Memory B cell (primary cell): Measurements from ENCODE around the gene SNX18.
"Not testable (repeated sequence)": the region's sequence is repeated elsewhere in the genome, so short reads cannot be mapped to it uniquely, and the experiment has no call there.

Experiments used
- ATAC-seq: fragments of 150-1000 bp; cut with Tn5 transposase; 2 replicates; pipeline ENCODE4 v1.10.0; 2021; ENCODE audit warnings: low read depth, mild to moderate bottlenecking, moderate library complexity
- DNase-seq, 2 donors: peaks; one replicate each; pipeline ENCODE4 v3.0.0; 2022; ENCODE audit warnings: low spot score in 2 of 2
- H3K27ac Mint-ChIP-seq: one replicate; pipeline ENCODE4 v1.8.0; 2022; ENCODE audit warnings: mild to moderate bottlenecking, moderate library complexity, mixed read lengths
- H3K27me3 Mint-ChIP-seq: one replicate; pipeline ENCODE4 v1.8.0; 2022; ENCODE audit warnings: mixed read lengths
- H3K36me3 Mint-ChIP-seq: one replicate; pipeline ENCODE4 v1.8.0; 2022; ENCODE audit warnings: mild to moderate bottlenecking, mixed read lengths
- H3K4me1 Mint-ChIP-seq: one replicate; pipeline ENCODE4 v1.8.0; 2022; ENCODE audit warnings: mixed read lengths
- H3K4me3 Mint-ChIP-seq: one replicate; pipeline ENCODE4 v1.8.0; 2022; ENCODE audit warnings: mild to moderate bottlenecking, moderate library complexity, mixed read lengths
- H3K9me3 Mint-ChIP-seq: one replicate; pipeline ENCODE4 v1.8.0; 2022; ENCODE audit warnings: mixed read lengths

Gene SNX18

DNA sequence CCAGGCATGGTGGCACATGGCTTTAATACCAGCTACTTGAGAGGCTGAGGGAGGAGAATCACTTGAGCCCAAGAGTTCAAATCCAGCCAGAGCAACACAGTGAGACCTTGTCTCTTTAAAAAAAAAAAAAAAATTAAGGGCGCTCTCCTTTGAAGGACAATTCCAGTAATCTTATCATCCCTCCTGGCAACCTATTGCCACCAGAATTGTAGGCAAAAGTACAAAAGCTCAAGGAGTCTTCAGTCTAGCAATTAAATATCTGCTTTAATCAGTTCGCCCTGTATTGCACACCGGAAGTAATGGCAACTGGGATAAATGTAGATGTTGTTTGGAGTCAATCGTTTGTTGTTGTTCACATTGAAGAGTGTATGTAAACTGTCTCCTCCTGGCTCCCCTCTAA, 7.7 kb downstream of the SNX18 start:
- DNase-seq (no peak), ATAC-seq (no peak)
- H3K27me3 Mint-ChIP-seq = no peaks in the 10 kb centered on the region
- peaks cover 6% of the 10 kb centered on the region for H3K36me3 Mint-ChIP-seq
- no peak overlapping the region for H3K27ac Mint-ChIP-seq
- no peaks in the 10 kb centered on the region for H3K9me3 Mint-ChIP-seq
- H3K4me1 Mint-ChIP-seq = peaks cover 34% of the 10 kb centered on the region
- H3K4me3 Mint-ChIP-seq = no peak overlapping the region

GRCh38 chr5:54525692-54526091, 8.1 kb downstream of the SNX18 start:
- Mint-ChIP-seq H3K27ac (no peak overlapping the region), H3K4me3 (no peak overlapping the region), H3K36me3 (peaks cover 6% of the 10 kb centered on the region), H3K9me3 (no peaks in the 10 kb centered on the region), H3K27me3 (no peaks in the 10 kb centered on the region), H3K4me1 (peaks cover 30% of the 10 kb centered on the region)
- DNase-seq (no peak), ATAC-seq (no peak)

DNA sequence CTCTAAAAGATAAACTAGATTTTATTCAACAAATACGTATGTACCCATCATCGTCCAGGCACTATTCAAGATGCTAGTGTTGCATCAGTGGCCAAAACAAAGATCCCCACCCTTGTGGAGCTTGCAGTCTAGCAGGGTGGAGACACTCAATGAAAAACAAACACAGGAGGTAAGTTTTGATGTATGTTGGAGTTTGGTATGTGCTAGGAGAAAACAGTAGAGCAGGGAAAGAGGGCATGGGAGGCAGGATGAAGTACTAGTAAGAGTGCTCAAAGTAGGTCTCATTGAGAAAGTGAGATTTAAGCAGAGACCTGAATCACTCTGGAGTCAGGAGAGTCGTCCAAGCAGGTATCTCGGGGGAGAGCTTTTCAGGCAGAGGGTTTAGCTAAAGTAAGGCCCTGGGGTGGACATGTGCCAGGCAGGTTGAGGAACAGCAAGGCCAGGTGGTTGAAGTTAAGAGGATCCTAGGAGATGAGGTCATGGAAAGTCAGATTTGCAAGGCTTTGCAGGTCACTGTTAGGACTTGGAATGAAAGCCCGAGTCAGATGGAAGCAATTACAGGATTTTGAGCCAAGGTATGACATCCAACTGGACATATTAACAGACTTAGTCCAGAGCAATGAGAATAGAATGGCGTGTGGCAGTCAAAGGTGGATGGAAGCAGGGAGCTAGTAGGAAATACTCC, 9.2 kb downstream of the SNX18 start:
- no peak overlapping the region for H3K27ac Mint-ChIP-seq
- DNase-seq (no peak), ATAC-seq (no peak)
- H3K36me3 Mint-ChIP-seq = peaks cover 10% of the 10 kb centered on the region
- no peaks in the 10 kb centered on the region for H3K27me3 Mint-ChIP-seq
- H3K4me3 Mint-ChIP-seq = no peak overlapping the region
- H3K4me1 Mint-ChIP-seq = peaks cover 32% of the 10 kb centered on the region
- no peaks in the 10 kb centered on the region for H3K9me3 Mint-ChIP-seq

DNA sequence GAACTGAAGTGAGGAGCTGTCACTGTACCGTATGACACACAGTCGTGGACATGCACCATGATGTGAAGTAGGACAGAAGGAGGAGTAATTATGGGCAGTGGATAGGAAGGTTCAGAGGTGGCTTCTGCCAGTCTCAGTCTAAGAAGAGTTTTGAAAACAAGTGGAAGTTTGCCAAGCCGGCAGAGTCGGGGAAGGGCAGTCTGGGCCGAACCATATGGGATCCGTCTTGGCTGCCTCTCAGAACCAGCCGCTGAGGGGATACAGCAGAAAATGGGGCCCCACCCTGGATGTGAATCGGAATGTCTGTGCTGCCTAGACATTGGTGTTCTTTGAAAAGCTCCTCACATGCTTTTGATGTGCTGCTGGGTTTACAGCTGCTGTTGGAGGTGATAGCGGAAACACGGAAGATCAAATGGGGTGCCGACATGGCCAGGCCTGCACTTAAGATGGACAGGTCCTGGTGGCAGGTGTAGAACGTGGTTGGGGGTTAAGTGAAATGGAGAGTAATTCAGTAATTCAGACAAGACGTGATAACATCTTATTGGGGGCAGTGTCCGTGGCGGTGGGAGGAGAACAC, 11.2 kb downstream of the SNX18 start:
- Mint-ChIP-seq H3K27me3 (no peaks in the 10 kb centered on the region), H3K4me3 (no peak overlapping the region), H3K27ac (no peak overlapping the region), H3K4me1 (peaks cover 20% of the 10 kb centered on the region), H3K9me3 (no peaks in the 10 kb centered on the region), H3K36me3 (peaks cover 8% of the 10 kb centered on the region)
- DNase-seq = no peak
- no peak for ATAC-seq

DNA sequence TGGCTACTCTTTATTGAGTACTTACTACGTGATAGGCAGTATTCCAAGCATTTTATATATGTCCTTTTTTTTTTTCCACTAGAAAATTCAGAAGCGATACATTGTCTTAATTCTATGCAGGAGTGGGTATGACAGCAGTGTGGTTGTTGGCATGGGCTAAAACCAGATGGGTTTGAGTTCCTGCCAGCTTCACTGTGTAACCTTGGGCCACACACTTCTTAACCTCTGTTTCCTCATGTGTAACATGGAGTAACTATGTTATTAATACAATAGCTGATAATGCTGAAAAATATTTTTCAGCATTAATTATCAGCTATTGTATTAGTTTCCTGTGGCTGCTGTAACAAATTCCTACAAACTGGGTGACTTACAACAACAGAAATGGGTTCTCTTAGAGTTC, 12.0 kb downstream of the SNX18 start:
- Mint-ChIP-seq H3K27me3 (no peaks in the 10 kb centered on the region), H3K9me3 (no peaks in the 10 kb centered on the region), H3K4me3 (no peak overlapping the region), H3K36me3 (peaks cover 9% of the 10 kb centered on the region), H3K27ac (no peak overlapping the region), H3K4me1 (peaks cover 17% of the 10 kb centered on the region)
- no peak for DNase-seq
- ATAC-seq = no peak

DNA sequence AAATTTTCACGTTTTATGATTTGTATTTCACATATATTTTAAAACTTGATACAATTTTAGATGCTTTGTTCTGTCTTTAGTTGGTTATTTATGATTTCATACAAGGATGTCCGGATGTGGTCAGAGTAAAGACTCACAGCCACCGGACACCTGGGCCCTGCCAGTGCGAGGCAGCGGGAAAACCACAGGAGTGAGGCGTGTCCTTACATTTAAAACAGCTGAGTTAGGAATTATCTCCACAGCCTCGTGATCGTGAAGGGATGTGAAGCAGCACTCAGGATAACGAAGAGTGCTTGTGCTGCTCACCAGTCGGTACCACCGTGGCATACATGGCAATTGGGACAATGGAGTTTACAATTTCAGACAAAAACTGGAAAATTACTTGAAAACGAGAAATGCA, 14.0 kb downstream of the SNX18 start:
- ATAC-seq = no peak
- Mint-ChIP-seq H3K27me3 (no peaks in the 10 kb centered on the region), H3K4me3 (no peak overlapping the region), H3K9me3 (no peaks in the 10 kb centered on the region), H3K36me3 (peaks cover 21% of the 10 kb centered on the region), H3K27ac (no peak overlapping the region), H3K4me1 (peaks cover 15% of the 10 kb centered on the region)
- DNase-seq = no peak

DNA sequence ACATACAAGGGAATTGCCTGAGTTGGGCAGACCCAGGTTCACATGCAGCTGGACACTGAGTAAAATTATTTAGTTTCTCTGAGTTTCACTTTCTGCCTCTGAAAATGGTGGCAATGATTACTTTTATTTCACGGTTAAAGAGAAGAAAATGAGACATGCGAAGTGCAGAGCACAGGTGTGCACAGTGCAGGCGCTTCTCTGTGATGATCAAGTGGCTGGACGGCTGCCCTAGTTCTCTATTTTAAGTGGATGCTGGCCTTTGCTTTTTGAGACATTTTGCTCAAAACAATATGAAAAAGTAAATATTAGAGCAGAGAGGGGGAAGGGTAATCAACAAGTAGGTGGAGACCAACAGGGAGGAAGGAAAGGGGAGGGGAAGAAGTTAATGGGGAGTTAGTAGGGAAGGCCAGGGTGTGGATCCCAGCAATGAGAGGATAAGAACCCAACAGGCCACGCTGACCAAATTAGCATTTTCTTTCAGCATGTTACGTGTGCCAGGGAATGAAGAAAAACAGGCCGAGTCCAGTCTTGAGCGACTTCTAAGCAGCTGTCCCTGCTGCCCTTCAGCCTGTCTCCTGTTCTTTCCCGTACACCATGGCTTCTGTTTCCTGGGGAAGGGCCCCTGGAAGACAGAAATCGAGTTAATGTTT, 16.1 kb downstream of the SNX18 start:
- Mint-ChIP-seq H3K27ac (no peak overlapping the region), H3K36me3 (peaks cover 24% of the 10 kb centered on the region), H3K4me1 (peaks cover 22% of the 10 kb centered on the region)

GRCh38 chr5:54534191-54535004, 16.8 kb downstream of the SNX18 start:
- no peaks in the 10 kb centered on the region for H3K27me3 Mint-ChIP-seq
- DNase-seq = no peak
- no peak overlapping the region for H3K27ac Mint-ChIP-seq
- no peaks in the 10 kb centered on the region for H3K9me3 Mint-ChIP-seq
- peaks cover 24% of the 10 kb centered on the region for H3K36me3 Mint-ChIP-seq
- peaks cover 27% of the 10 kb centered on the region for H3K4me1 Mint-ChIP-seq
- no peak overlapping the region for H3K4me3 Mint-ChIP-seq
- no peak for ATAC-seq

More for the DNA sequence above, 16.1 kb downstream of the SNX18 start:
- Mint-ChIP-seq H3K4me3 (no peak overlapping the region), H3K27me3 (no peaks in the 10 kb centered on the region), H3K9me3 (no peaks in the 10 kb centered on the region)
- ATAC-seq = no peak
- no peak for DNase-seq

GRCh38 chr5:54535149-54535844, 17.7 kb downstream of the SNX18 start:
- no peaks in the 10 kb centered on the region for H3K9me3 Mint-ChIP-seq
- no peaks in the 10 kb centered on the region for H3K27me3 Mint-ChIP-seq
- ATAC-seq = no peak
- peak overlapping the region; percentile 17 for H3K27ac Mint-ChIP-seq
- H3K4me3 Mint-ChIP-seq = no peak overlapping the region
- H3K36me3 Mint-ChIP-seq = peaks cover 25% of the 10 kb centered on the region
- DNase-seq = no peak
- peaks cover 25% of the 10 kb centered on the region for H3K4me1 Mint-ChIP-seq

DNA sequence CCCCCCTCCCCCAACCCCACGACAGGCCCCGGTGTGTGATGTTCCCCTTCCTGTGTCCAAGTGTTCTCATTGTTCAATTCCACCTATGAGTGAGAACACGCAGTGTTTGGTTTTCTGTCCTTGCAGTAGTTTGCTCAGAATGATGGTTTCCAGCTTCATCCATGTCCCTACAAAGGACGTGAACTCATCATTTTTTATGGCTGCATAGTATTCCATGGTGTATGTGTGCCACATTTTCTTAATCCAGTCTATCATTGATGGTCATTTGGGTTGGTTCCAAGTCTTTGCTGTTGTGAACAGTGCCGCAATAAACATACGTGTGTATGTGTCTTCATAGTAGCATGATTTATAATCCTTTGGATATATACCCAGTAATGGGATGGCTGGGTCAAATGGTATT, 18.8 kb downstream of the SNX18 start:
- H3K27ac Mint-ChIP-seq, H3K27me3 Mint-ChIP-seq, H3K4me3 Mint-ChIP-seq, DNase-seq, ATAC-seq, H3K9me3 Mint-ChIP-seq: not testable (repeated sequence)
- H3K36me3 Mint-ChIP-seq = peaks cover 23% of the 10 kb centered on the region
- H3K4me1 Mint-ChIP-seq = peaks cover 23% of the 10 kb centered on the region

- H3K27ac Mint-ChIP-seq, DNase-seq, ATAC-seq, H3K27me3 Mint-ChIP-seq, H3K4me3 Mint-ChIP-seq, H3K9me3 Mint-ChIP-seq: not testable (repeated sequence)
- Mint-ChIP-seq H3K4me1 (peaks cover 23% of the 10 kb centered on the region), H3K36me3 (peaks cover 21% of the 10 kb centered on the region)
Observed at GRCh38 chr5:54536861-54537260, 19.3 kb downstream of the SNX18 start.

- DNase-seq = no peak
- ATAC-seq = no peak
- Mint-ChIP-seq H3K27me3 (no peaks in the 10 kb centered on the region), H3K27ac (no peak overlapping the region), H3K4me1 (peaks cover 29% of the 10 kb centered on the region), H3K36me3 (peaks cover 24% of the 10 kb centered on the region), H3K4me3 (no peak overlapping the region), H3K9me3 (no peaks in the 10 kb centered on the region)
Observed at GRCh38 chr5:54537725-54538124, 20.2 kb downstream of the SNX18 start.

GRCh38 chr5:54538156-54538555, 20.6 kb downstream of the SNX18 start:
- Mint-ChIP-seq H3K4me1 (peaks cover 29% of the 10 kb centered on the region), H3K4me3 (no peak overlapping the region), H3K9me3 (no peaks in the 10 kb centered on the region), H3K36me3 (peaks cover 24% of the 10 kb centered on the region), H3K27ac (no peak overlapping the region), H3K27me3 (no peaks in the 10 kb centered on the region)
- ATAC-seq (no peak), DNase-seq (no peak)
